ENCODE measurements around the gene RAPGEF4.

RAPGEF4 gene

DNA sequence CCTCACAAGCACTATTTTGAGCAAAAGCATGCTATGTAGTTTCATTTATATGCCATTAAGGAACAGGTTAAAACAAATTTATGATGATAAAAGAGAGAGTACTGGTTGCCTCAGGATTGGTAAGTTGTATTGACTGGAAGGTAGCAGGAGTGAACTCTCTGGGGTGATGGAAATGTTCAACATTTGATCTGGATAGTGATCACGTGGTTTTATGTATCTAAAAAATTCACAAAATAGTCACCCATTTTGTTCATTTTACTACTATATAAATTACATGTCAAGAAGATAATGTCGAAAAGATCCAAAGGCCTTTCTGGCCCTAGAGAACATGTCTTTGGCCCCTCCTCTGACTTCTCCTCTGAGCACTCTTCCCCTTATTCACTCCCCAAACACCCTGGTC is 10.4 kb upstream of the RAPGEF4 start:
- H3K4me2 ChIP-seq (ENCODE audit: low read depth, low read length, poor library complexity, severe bottlenecking): no peak overlapping the region
- H4K20me1 ChIP-seq (ENCODE audit: insufficient read depth, low read length, poor library complexity, severe bottlenecking): no peaks in the 10 kb centered on the region
- no peaks in the 10 kb centered on the region for H3K79me2 ChIP-seq (ENCODE audit: insufficient read depth, low read length)
- no peaks in the 10 kb centered on the region for H3K9me3 ChIP-seq (ENCODE audit: insufficient read depth, low read depth, low read length)
- TF ChIP-seq, protein P1, sequence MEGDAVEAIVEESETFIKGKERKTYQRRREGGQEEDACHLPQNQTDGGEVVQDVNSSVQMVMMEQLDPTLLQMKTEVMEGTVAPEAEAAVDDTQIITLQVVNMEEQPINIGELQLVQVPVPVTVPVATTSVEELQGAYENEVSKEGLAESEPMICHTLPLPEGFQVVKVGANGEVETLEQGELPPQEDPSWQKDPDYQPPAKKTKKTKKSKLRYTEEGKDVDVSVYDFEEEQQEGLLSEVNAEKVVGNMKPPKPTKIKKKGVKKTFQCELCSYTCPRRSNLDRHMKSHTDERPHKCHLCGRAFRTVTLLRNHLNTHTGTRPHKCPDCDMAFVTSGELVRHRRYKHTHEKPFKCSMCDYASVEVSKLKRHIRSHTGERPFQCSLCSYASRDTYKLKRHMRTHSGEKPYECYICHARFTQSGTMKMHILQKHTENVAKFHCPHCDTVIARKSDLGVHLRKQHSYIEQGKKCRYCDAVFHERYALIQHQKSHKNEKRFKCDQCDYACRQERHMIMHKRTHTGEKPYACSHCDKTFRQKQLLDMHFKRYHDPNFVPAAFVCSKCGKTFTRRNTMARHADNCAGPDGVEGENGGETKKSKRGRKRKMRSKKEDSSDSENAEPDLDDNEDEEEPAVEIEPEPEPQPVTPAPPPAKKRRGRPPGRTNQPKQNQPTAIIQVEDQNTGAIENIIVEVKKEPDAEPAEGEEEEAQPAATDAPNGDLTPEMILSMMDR (conservative IDR thresholded peaks at IDR 0.05; ENCODE audit: low read length): no peak
- TF ChIP-seq EZH2phosphoT487 (IDR thresholded peaks at IDR 0.05; ENCODE audit: borderline replicate concordance): no peak
- no peaks in the 10 kb centered on the region for H3K9me2 ChIP-seq (replicated peaks; ENCODE audit: low read depth, low read length)
- H3K4me3 ChIP-seq (ENCODE audit: low read length, poor library complexity, severe bottlenecking): no peak overlapping the region
- no peaks in the 10 kb centered on the region for H3K27me3 ChIP-seq (ENCODE audit: insufficient read depth, low read length, poor library complexity, severe bottlenecking)
- H2AFZ ChIP-seq (ENCODE audit: low read length): no peak overlapping the region
- H3K36me3 ChIP-seq (ENCODE audit: insufficient read depth, low read length): no peaks in the 10 kb centered on the region
- no peaks in the 10 kb centered on the region for H3K4me1 ChIP-seq (ENCODE audit: insufficient read depth, low read length, poor library complexity, severe bottlenecking)
- H3K9ac ChIP-seq (ENCODE audit: low read depth, low read length, poor library complexity, severe bottlenecking): no peak overlapping the region
- H3F3A ChIP-seq (ENCODE audit: low read depth): no peaks in the 10 kb centered on the region

DNA sequence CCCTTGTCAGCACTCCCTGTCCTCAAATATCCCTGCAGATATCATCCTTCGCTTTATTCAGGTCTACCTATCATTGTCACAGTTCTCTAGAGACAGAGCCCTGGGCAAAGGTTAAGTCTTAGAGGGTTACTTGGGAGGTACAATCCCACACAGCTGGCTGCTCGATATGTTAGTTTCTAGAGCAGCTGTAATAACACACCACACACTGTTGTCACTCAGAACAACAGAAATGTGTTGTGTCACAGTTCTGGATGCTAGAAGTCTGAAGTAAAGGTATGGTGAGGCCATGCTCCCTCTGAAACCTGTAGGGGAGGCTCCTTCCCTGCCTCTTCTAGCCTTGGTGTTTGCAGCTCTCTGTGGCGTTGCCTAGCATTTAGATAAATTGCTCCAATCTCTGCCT is 9.9 kb upstream of the RAPGEF4 start:
- no peak overlapping the region for H2AFZ ChIP-seq (ENCODE audit: low read length)
- no peak overlapping the region for H3K4me2 ChIP-seq (ENCODE audit: low read depth, low read length, poor library complexity, severe bottlenecking)
- H3F3A ChIP-seq (ENCODE audit: low read depth): no peaks in the 10 kb centered on the region
- no peak overlapping the region for H3K4me3 ChIP-seq (ENCODE audit: low read length, poor library complexity, severe bottlenecking)
- no peaks in the 10 kb centered on the region for H3K79me2 ChIP-seq (ENCODE audit: insufficient read depth, low read length)
- no peaks in the 10 kb centered on the region for H3K4me1 ChIP-seq (ENCODE audit: insufficient read depth, low read length, poor library complexity, severe bottlenecking)
- no peaks in the 10 kb centered on the region for H3K9me3 ChIP-seq (ENCODE audit: insufficient read depth, low read depth, low read length)
- no peaks in the 10 kb centered on the region for H3K27me3 ChIP-seq (ENCODE audit: insufficient read depth, low read length, poor library complexity, severe bottlenecking)
- H3K36me3 ChIP-seq (ENCODE audit: insufficient read depth, low read length): no peaks in the 10 kb centered on the region
- TF ChIP-seq, protein P1 (conservative IDR thresholded peaks at IDR 0.05; ENCODE audit: low read length): no peak
- no peak for TF ChIP-seq EZH2phosphoT487 (IDR thresholded peaks at IDR 0.05; ENCODE audit: borderline replicate concordance)
- H4K20me1 ChIP-seq (ENCODE audit: insufficient read depth, low read length, poor library complexity, severe bottlenecking): no peaks in the 10 kb centered on the region
- H3K9me2 ChIP-seq (replicated peaks; ENCODE audit: low read depth, low read length): no peaks in the 10 kb centered on the region
- H3K9ac ChIP-seq (ENCODE audit: low read depth, low read length, poor library complexity, severe bottlenecking): no peak overlapping the region

DNA sequence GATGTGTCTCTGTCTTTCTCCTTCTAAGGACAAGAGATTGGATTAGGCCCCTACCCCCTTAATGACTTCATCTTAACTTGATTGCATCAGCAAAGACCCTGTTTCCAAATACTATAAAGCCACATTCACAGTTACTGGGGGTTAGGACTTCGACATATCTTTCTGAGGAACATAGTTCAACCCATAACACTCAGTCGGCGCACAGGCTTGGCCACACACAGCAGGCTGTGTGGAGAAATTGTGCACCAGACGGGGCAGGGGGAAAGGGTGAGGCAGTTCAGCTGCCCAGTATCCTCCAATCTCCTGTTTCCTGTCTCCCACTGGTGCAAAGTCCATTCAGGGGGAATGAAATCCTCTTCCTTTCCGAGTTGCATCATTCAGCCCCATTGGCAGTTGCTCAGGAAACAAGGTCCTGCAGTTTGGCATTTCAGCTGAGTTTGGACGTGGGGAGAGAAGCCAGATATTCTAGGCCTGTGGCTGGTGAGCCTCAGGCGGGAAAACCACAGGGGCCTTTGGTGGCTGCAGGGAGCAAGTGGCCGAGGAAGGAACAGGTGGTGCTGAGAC is 9.4 kb upstream of the RAPGEF4 start:
- no peak overlapping the region for H3K9ac ChIP-seq (ENCODE audit: low read depth, low read length, poor library complexity, severe bottlenecking)
- H3F3A ChIP-seq (ENCODE audit: low read depth): no peaks in the 10 kb centered on the region
- TF ChIP-seq, protein P1 (conservative IDR thresholded peaks at IDR 0.05; ENCODE audit: low read length): no peak
- H3K4me1 ChIP-seq (ENCODE audit: insufficient read depth, low read length, poor library complexity, severe bottlenecking): no peaks in the 10 kb centered on the region
- no peak overlapping the region for H3K4me3 ChIP-seq (ENCODE audit: low read length, poor library complexity, severe bottlenecking)
- no peaks in the 10 kb centered on the region for H3K79me2 ChIP-seq (ENCODE audit: insufficient read depth, low read length)
- no peaks in the 10 kb centered on the region for H4K20me1 ChIP-seq (ENCODE audit: insufficient read depth, low read length, poor library complexity, severe bottlenecking)
- no peak overlapping the region for H3K4me2 ChIP-seq (ENCODE audit: low read depth, low read length, poor library complexity, severe bottlenecking)
- no peak overlapping the region for H2AFZ ChIP-seq (ENCODE audit: low read length)
- no peaks in the 10 kb centered on the region for H3K9me2 ChIP-seq (replicated peaks; ENCODE audit: low read depth, low read length)
- H3K9me3 ChIP-seq (ENCODE audit: insufficient read depth, low read depth, low read length): no peaks in the 10 kb centered on the region
- no peaks in the 10 kb centered on the region for H3K36me3 ChIP-seq (ENCODE audit: insufficient read depth, low read length)
- no peaks in the 10 kb centered on the region for H3K27me3 ChIP-seq (ENCODE audit: insufficient read depth, low read length, poor library complexity, severe bottlenecking)
